SK-N-SH treated with all-trans-retinoic acid at 6 μM for 48 hours (cell line): ENCODE data around the gene SLC7A5.
A peak's percentile ranks its signal among the peaks of the same experiment; 100 is the strongest.
"Not testable (repeated sequence)": the region's sequence is repeated elsewhere in the genome, so short reads cannot be mapped to it uniquely, and the experiment has no call there.

Source experiments
- ATAC-seq: fragments of 200-7000 bp; cut with Tn5 transposase; 3 replicates; pipeline ENCODE4 v1.9.1; 2020; ENCODE audit warnings: mild to moderate bottlenecking, moderate library complexity
- ARNTL ChIP-seq: fragments of 450-650 bp; formaldehyde crosslinking; IDR thresholded peaks from 2 replicates; pipeline ENCODE4 v1.5.0; 2020; ENCODE audit warnings: low read depth, mild to moderate bottlenecking, moderate library complexity, borderline replicate concordance
- BACH2 ChIP-seq: fragments of 250-450 bp; sonication (Bioruptor Pico); IDR thresholded peaks from 2 replicates; pipeline ENCODE4 v1.9.0; 2021; ENCODE audit warnings: mild to moderate bottlenecking, borderline replicate concordance
- CSDC2 ChIP-seq: fragments of 250-450 bp; sonication (Bioruptor Pico); IDR thresholded peaks from 2 replicates; pipeline ENCODE4 v1.5.0; 2020; ENCODE audit warnings: mild to moderate bottlenecking, moderate library complexity
- ESRRG ChIP-seq: fragments of 250-450 bp; sonication (Bioruptor Pico); IDR thresholded peaks from 2 replicates; pipeline ENCODE4 v1.6.1; 2021; ENCODE audit warnings: mild to moderate bottlenecking
- GLIS3 ChIP-seq: fragments of 250-450 bp; sonication (Bioruptor Pico); IDR thresholded peaks from 2 replicates; pipeline ENCODE4 v1.5.0; 2020; ENCODE audit warnings: mild to moderate bottlenecking, moderate library complexity
- ISL1 ChIP-seq: fragments of 250-450 bp; sonication (Bioruptor Pico); IDR thresholded peaks from 2 replicates; pipeline ENCODE4 v2.1.2; 2022; ENCODE audit warnings: mild to moderate bottlenecking, moderate library complexity
- OSR1 ChIP-seq: fragments of 250-450 bp; sonication (Bioruptor Pico); IDR thresholded peaks from 2 replicates; pipeline ENCODE4 v1.8.0; 2022; ENCODE audit warnings: moderate library complexity, mild to moderate bottlenecking, inconsistent platforms
- PATZ1 ChIP-seq: fragments of 250-450 bp; sonication (Bioruptor Pico); IDR thresholded peaks from 2 replicates; pipeline ENCODE4 v1.8.0; 2020; ENCODE audit warnings: mild to moderate bottlenecking, moderate library complexity, borderline replicate concordance
- RARB ChIP-seq: fragments of 250-450 bp; sonication (Bioruptor Pico); IDR thresholded peaks from 2 replicates; pipeline ENCODE4 v1.8.0; 2021; ENCODE audit warnings: mild to moderate bottlenecking, moderate library complexity
- SNAI2 ChIP-seq: fragments of 250-450 bp; sonication (Bioruptor Pico); IDR thresholded peaks from 2 replicates; pipeline ENCODE4 v1.5.0; 2020; ENCODE audit warnings: mild to moderate bottlenecking, moderate library complexity
- TCF4 ChIP-seq: fragments of 250-450 bp; sonication (Bioruptor Pico); IDR thresholded peaks from 2 replicates; pipeline ENCODE4 v1.8.0; 2021; ENCODE audit warnings: mild to moderate bottlenecking, moderate library complexity, borderline replicate concordance
- TOX ChIP-seq: fragments of 250-450 bp; sonication (Bioruptor Pico); IDR thresholded peaks from 2 replicates; pipeline ENCODE4 v1.8.0; 2021; ENCODE audit warnings: mild to moderate bottlenecking, moderate library complexity, borderline replicate concordance
- TSHZ2 ChIP-seq: fragments of 250-450 bp; sonication (Bioruptor Pico); IDR thresholded peaks from 2 replicates; pipeline ENCODE4 v1.5.0; 2020; ENCODE audit warnings: mild to moderate bottlenecking, moderate library complexity
- ZC3H10 ChIP-seq: fragments of 250-450 bp; sonication (Bioruptor Pico); IDR thresholded peaks from 2 replicates; pipeline ENCODE4 v1.5.1; 2021; ENCODE audit warnings: mild to moderate bottlenecking, moderate library complexity
- ZFP3 ChIP-seq: fragments of 250-450 bp; sonication (Bioruptor Pico); IDR thresholded peaks from 2 replicates; pipeline ENCODE4 v1.5.0; 2020; ENCODE audit warnings: mild to moderate bottlenecking, moderate library complexity
- ZNF565 ChIP-seq: fragments of 450-650 bp; formaldehyde crosslinking; conservative IDR thresholded peaks from 2 replicates; pipeline ENCODE4 v1.5.0; 2020; ENCODE audit warnings: low read depth, mild to moderate bottlenecking, moderate library complexity
- ZNF70 ChIP-seq: fragments of 450-650 bp; formaldehyde crosslinking; IDR thresholded peaks from 2 replicates; pipeline ENCODE4 v1.5.0; 2020; ENCODE audit warnings: mild to moderate bottlenecking, moderate library complexity
- ZNF8 ChIP-seq: fragments of 450-650 bp; formaldehyde crosslinking; IDR thresholded peaks from 2 replicates; pipeline ENCODE4 v1.5.0; 2020; ENCODE audit warnings: mild to moderate bottlenecking, moderate library complexity
- TF ChIP-seq, protein P1 (sequence below): fragments of 250-450 bp; sonication (Bioruptor Pico); IDR thresholded peaks from 2 replicates; pipeline ENCODE4 v1.5.1; 2020; ENCODE audit warnings: low read depth, mild to moderate bottlenecking, moderate library complexity
- TF ChIP-seq, protein P2 (sequence below): fragments of 250-450 bp; sonication (Bioruptor Pico); IDR thresholded peaks from 2 replicates; pipeline ENCODE4 v1.8.0; 2021; ENCODE audit warnings: low read depth, mild to moderate bottlenecking, moderate library complexity, borderline replicate concordance

SLC7A5 gene

GRCh38 chr16:87869061-87869878 is at the start of gene SLC7A5:
TSS of gene SLC7A5 (minus strand) at chr16:87869507. CDS start at chr16:87869422, 85 bp downstream.
- ATAC-seq = peak; percentile 67

DNA sequence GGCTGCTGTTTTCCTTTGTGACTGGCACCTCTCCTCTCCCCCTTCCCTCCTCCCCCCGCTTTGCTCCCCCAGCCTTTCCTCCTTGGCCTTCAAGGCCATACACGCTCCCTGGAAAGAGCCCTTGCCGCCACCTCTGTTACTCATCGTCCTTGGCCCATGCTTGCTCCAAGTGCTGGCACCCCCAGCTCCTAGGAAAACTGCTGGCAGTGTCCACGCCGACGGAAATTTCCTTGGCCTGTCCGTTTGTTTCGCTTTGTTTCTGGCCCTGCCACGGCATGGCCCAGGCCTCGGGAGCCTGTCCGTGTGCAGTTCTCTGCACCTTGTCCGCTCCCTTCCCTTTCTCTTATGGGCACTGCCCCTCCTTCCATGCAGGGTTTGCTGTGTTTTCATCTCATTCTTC is 49.0 kb upstream of the SLC7A5 start:
- ATAC-seq = no peak
- no peak for TF ChIP-seq ARNTL (CRISPR knock-in tag)
- no peak for TF ChIP-seq CSDC2
- no peak for TF ChIP-seq OSR1 (CRISPR knock-in tag)
- no peak for TF ChIP-seq PATZ1 (CRISPR knock-in tag)
- TF ChIP-seq ZNF70 (CRISPR knock-in tag) = no peak
- no peak for TF ChIP-seq RARB (CRISPR knock-in tag)
- no peak for TF ChIP-seq ESRRG (CRISPR knock-in tag)
- no peak for TF ChIP-seq TSHZ2
- TF ChIP-seq ISL1 = no peak

- TF ChIP-seq, protein P1, sequence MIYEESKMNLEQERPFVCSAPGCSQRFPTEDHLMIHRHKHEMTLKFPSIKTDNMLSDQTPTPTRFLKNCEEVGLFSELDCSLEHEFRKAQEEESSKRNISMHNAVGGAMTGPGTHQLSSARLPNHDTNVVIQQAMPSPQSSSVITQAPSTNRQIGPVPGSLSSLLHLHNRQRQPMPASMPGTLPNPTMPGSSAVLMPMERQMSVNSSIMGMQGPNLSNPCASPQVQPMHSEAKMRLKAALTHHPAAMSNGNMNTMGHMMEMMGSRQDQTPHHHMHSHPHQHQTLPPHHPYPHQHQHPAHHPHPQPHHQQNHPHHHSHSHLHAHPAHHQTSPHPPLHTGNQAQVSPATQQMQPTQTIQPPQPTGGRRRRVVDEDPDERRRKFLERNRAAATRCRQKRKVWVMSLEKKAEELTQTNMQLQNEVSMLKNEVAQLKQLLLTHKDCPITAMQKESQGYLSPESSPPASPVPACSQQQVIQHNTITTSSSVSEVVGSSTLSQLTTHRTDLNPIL = no peak
- TF ChIP-seq ZNF8 (no peak), SNAI2 (no peak), TCF4 (CRISPR knock-in tag) (no peak), BACH2 (CRISPR knock-in tag) (no peak), OSR1 (CRISPR knock-in tag) (no peak), ISL1 (no peak), ZC3H10 (no peak)
- ATAC-seq = no peak
Observed at GRCh38 chr16:87917503-87917902, 48.2 kb upstream of the SLC7A5 start.

DNA sequence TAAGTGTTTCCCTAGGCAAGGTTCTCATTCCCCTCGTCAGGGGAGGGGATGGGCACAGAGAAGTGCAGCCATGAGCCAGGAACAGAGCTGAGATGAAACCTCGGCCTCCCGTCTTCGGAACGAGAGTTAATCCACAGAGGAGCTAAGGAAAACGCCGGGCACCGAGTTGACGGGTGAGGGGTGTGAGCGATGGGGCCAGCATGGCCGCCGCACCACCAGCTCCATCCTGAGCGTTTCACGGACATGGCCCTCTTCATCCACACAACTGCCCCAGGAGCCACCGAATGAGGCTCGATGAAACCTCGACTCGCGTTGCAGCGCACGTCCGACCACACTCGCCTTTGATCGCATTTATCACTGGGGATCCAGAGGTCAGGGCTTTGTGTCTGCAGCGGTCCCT is 45.5 kb upstream of the SLC7A5 start:
- TF ChIP-seq TCF4 (CRISPR knock-in tag) (no peak), ESRRG (CRISPR knock-in tag) (no peak), PATZ1 (CRISPR knock-in tag) (no peak), TSHZ2 (no peak), ZNF565 (CRISPR knock-in tag) (no peak), SNAI2 (no peak), OSR1 (CRISPR knock-in tag) (no peak), ZNF8 (no peak), ISL1 (no peak), ZFP3 (CRISPR knock-in tag) (no peak), ZNF70 (CRISPR knock-in tag) (no peak), TOX (CRISPR knock-in tag) (no peak), GLIS3 (no peak), RARB (CRISPR knock-in tag) (no peak)
- TF ChIP-seq, protein P2, sequence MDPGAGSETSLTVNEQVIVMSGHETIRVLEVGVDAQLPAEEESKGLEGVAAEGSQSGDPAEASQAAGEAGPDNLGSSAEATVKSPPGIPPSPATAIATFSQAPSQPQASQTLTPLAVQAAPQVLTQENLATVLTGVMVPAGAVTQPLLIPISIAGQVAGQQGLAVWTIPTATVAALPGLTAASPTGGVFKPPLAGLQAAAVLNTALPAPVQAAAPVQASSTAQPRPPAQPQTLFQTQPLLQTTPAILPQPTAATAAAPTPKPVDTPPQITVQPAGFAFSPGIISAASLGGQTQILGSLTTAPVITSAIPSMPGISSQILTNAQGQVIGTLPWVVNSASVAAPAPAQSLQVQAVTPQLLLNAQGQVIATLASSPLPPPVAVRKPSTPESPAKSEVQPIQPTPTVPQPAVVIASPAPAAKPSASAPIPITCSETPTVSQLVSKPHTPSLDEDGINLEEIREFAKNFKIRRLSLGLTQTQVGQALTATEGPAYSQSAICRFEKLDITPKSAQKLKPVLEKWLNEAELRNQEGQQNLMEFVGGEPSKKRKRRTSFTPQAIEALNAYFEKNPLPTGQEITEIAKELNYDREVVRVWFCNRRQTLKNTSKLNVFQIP = no peak
- TF ChIP-seq, protein P1 = no peak
- ATAC-seq = no peak

DNA sequence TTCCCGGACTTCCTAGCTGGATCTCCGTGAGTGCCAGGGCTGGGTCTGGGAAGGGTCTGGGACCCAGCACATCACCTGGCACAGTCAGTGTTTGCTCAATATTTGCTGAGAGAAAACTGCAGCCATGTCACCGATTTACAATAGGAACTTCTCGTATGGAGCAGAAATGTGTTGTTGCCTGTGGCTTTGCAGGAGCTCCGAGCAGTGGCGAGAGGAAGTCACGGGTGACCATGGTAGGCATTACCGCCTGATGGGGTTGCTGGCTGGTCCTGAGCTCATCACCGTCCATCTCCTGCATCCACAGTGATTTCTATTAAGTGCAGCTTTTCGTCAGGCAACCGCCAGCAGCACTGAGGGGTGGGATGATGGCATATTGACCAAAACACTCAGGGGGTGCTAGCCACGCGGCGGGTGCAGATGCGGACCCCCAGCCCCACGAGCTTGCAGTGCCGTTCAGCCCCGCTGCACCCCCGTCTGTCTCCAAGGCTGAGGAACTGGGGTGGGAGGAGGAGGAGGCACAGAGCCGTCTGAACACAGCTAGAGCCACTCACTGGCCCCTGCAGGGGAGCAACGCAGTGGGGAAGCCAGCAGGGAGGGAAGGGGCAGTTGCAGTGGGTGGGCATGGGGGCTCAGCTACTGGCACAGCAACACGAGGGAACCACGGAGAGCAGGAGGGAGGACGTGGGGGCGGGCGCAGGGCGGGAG is 44.9 kb upstream of the SLC7A5 start:
- ATAC-seq = not testable (repeated sequence)
